GM12872 (cell line): Measurements from ENCODE around the gene STIM2.

Experiments
- CTCF ChIP-seq: IDR thresholded peaks from 3 replicates; pipeline ENCODE4 v1.5.1; 2011; ENCODE audit warnings: low read depth, mild to moderate bottlenecking, low read length, moderate library complexity; ENCODE audit not compliant: insufficient read depth

STIM2 gene

GRCh38 chr4:26827798-26828197 is 32.8 kb upstream of the STIM2 start:
- TF ChIP-seq CTCF, result no peak

- no peak for TF ChIP-seq CTCF
Observed at GRCh38 chr4:26829018-26829417, 31.6 kb upstream of the STIM2 start.

GRCh38 chr4:26830033-26830432 is 30.6 kb upstream of the STIM2 start:
- no peak for TF ChIP-seq CTCF

GRCh38 chr4:26830701-26831100 is 29.9 kb upstream of the STIM2 start:
- TF ChIP-seq CTCF, result no peak

- no peak for TF ChIP-seq CTCF
Observed at GRCh38 chr4:26836539-26836938, 24.1 kb upstream of the STIM2 start.

- TF ChIP-seq CTCF, result no peak
Observed at GRCh38 chr4:26837993-26838842, 22.4 kb upstream of the STIM2 start.

- TF ChIP-seq CTCF, result no peak
Observed at GRCh38 chr4:26839016-26839415, 21.6 kb upstream of the STIM2 start.

GRCh38 chr4:26839534-26839951 is 21.1 kb upstream of the STIM2 start:
- TF ChIP-seq CTCF, result no peak
